ENCODE results near the gene CDKL4.

DNA sequence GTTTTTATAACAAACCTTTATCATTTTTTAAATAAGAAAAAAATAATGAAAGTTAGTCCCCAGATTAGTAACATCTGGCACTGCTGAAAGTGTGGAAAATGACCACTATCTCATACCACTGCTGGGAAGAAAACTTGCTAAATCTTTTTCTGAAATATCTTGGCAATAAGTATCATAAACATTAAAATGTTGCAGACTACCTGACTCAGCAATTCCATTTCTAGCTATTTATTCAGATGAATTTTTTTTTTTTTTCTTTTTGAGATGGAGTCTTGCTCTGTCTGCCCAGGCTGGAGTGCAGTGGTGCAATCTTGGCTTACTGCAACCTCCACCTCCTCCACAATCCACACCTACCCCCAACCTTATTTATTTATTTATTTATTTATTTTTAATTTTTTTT, 87.7 kb downstream of the CDKL4 start:
- TF ChIP-seq, protein P1, sequence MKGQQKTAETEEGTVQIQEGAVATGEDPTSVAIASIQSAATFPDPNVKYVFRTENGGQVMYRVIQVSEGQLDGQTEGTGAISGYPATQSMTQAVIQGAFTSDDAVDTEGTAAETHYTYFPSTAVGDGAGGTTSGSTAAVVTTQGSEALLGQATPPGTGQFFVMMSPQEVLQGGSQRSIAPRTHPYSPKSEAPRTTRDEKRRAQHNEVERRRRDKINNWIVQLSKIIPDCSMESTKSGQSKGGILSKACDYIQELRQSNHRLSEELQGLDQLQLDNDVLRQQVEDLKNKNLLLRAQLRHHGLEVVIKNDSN (IDR thresholded peaks at IDR 0.05): no peak
- TF ChIP-seq EP300 (IDR thresholded peaks at IDR 0.05; ENCODE audit: borderline replicate concordance): no peak
- no peak for TF ChIP-seq TAF1 (IDR thresholded peaks at IDR 0.05; ENCODE audit: low read depth)
- TF ChIP-seq REST (IDR thresholded peaks at IDR 0.05; ENCODE audit: low read depth): no peak
- TF ChIP-seq EGR1 (IDR thresholded peaks at IDR 0.05): no peak
- TF ChIP-seq CEBPB (IDR thresholded peaks at IDR 0.05): no peak
